Endothelial cell of umbilical vein (primary cell): ENCODE measurements around the gene H2AZ1.

Source experiments
- EZH2 ChIP-seq: IDR thresholded peaks from 2 replicates; pipeline ENCODE4 v1.6.1; 2012; ENCODE audit warnings: borderline replicate concordance, low read depth, mild to moderate bottlenecking, moderate library complexity, low read length, inconsistent platforms; ENCODE audit not compliant: severe bottlenecking
- FOS ChIP-seq: IDR thresholded peaks from 2 replicates; pipeline ENCODE4 v1.6.1; 2011; ENCODE audit warnings: mild to moderate bottlenecking, low read length, moderate library complexity, borderline replicate concordance; ENCODE audit not compliant: insufficient read depth
- JUN ChIP-seq: IDR thresholded peaks from 2 replicates; pipeline ENCODE4 v1.6.1; 2011; ENCODE audit warnings: borderline replicate concordance, low read depth; ENCODE audit not compliant: insufficient read length, insufficient read depth
- MYC ChIP-seq: IDR thresholded peaks from one replicate; pipeline ENCODE4 v1.6.1; 2011; ENCODE audit warnings: mild to moderate bottlenecking, low read depth, low read length
- POLR2A ChIP-seq: IDR thresholded peaks from 2 replicates; pipeline ENCODE4 v1.6.1; 2012; ENCODE audit warnings: low read depth, mild to moderate bottlenecking, control low read depth, low read length
- POLR2AphosphoS5 ChIP-seq: IDR thresholded peaks from 2 replicates; pipeline ENCODE4 v1.6.1; 2012; ENCODE audit warnings: low read depth, mild to moderate bottlenecking, control low read depth, low read length, moderate library complexity; ENCODE audit not compliant: insufficient read depth
- TF ChIP-seq, protein P1 (sequence below), 2 donors: IDR thresholded peaks; 1 replicate in 1 of 2; 2 replicates in 1 of 2; pipeline ENCODE4 v1.5.1; 2011; ENCODE audit warnings: low read length in 2 of 2, mild to moderate bottlenecking in 2 of 2, moderate library complexity in 2 of 2, control low read depth in 1 of 2, inconsistent platforms in 1 of 2, low read depth in 1 of 2; ENCODE audit not compliant: insufficient read depth in 1 of 2; ENCODE audit errors: extremely low read depth in 1 of 2
- TF ChIP-seq, protein P2 (sequence below): IDR thresholded peaks from 2 replicates; pipeline ENCODE4 v1.6.1; 2011; ENCODE audit not compliant: insufficient read depth, insufficient read length

DNA sequence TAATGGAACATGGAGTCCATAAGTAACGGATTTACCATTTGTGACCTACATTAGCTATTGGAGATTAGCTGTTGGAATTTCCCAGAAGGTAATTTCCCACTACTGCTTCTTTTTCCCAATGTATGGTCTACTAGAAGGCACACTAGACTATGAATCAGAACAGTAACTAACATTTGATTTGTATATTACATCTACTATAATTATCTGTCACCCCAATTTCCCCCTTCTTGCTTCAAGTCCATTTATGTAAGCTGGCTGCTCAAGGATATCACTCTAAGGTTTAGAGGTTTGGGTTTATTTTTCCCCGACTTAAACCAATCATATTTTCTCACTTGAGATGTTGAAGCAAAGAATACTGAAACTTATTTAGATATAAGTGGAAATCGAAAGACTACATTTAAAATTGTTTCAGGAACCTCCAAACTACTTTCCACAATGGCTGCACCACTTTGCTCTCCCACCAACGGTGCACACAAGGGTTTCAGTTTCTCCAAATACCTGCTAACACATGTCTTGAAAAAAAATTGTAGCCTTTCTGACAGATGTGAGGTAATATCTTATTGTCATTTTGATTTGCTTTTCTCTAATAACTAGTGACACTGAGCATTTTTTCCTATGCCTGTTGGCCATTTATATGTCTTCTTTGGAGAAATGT, 33.3 kb upstream of the H2AZ1 start:
- TF ChIP-seq, protein P1, sequence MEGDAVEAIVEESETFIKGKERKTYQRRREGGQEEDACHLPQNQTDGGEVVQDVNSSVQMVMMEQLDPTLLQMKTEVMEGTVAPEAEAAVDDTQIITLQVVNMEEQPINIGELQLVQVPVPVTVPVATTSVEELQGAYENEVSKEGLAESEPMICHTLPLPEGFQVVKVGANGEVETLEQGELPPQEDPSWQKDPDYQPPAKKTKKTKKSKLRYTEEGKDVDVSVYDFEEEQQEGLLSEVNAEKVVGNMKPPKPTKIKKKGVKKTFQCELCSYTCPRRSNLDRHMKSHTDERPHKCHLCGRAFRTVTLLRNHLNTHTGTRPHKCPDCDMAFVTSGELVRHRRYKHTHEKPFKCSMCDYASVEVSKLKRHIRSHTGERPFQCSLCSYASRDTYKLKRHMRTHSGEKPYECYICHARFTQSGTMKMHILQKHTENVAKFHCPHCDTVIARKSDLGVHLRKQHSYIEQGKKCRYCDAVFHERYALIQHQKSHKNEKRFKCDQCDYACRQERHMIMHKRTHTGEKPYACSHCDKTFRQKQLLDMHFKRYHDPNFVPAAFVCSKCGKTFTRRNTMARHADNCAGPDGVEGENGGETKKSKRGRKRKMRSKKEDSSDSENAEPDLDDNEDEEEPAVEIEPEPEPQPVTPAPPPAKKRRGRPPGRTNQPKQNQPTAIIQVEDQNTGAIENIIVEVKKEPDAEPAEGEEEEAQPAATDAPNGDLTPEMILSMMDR (IDR thresholded peaks at IDR 0.05; ENCODE audit: extremely low read depth in 1 of 2, insufficient read depth in 1 of 2, low read depth in 1 of 2, low read length in 2 of 2): no peak
- TF ChIP-seq, protein P2, sequence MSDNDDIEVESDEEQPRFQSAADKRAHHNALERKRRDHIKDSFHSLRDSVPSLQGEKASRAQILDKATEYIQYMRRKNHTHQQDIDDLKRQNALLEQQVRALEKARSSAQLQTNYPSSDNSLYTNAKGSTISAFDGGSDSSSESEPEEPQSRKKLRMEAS: no peak
- no peak for TF ChIP-seq POLR2AphosphoS5
- no peak for TF ChIP-seq POLR2A
- no peak for TF ChIP-seq FOS
- TF ChIP-seq EZH2: no peak
- TF ChIP-seq JUN: no peak
- no peak for TF ChIP-seq MYC
